ENCODE measurements around the gene RRAGC. TPM values are rescaled to one million over a fixed set of nuclear protein-coding genes. Genes with fewer than 3 reads are reported as not detected.

Gene RRAGC
- total and polyA plus RNA-seq, 2 donors (not counting 1 experiment from before 2014, with no cell fraction given), result 27.4 to 53.4 TPM

DNA sequence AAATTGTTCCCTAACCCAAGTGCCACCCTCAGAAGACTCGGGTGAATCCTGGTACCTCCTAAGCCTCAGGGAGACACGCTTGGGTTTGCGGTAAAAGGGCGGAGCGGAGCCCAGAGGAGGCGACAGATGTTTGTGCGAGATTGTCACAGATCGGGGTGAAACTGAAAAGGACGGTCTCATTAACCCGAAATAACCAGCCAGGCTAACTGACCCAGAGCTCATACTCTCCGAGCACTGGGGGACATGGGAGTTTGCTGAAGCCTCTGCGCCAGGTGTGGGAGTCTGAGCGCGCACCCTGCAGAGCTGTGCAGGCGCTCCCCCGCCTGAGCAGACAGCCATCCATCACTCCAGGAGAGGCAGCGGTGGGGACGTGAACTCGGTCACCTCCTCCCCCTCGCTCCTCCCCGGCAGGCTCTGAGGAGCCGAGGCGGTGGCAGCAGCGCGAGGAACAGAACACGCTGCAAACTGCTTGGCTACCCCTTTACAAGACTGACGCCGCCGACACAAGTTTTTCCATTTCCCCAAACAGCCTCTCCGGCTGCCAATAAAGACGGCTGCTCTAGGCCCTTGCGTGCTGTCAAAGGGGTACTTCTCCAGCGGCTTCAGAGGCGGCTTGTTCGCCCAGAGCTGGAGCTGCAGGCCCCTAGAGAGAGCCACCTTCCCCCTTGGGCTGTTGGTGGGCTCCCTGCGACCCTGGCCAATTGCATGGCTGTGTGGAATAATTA lies 43.5 kb downstream of the RRAGC start:
- H4K20me1 ChIP-seq (ENCODE audit: control insufficient read depth, extremely low read depth, insufficient read depth, low read length), result no peaks in the 10 kb centered on the region
- H3K79me2 ChIP-seq (ENCODE audit: control insufficient read depth, insufficient read depth, low read length), result no peaks in the 10 kb centered on the region
- no peak for DNase-seq (ENCODE audit: low read depth in 2 of 2)
- H3K4me1 ChIP-seq (ENCODE audit: control insufficient read depth, extremely low read depth, insufficient read depth, low read length), result no peaks in the 10 kb centered on the region
- H2AFZ ChIP-seq (ENCODE audit: low read length), result no peak overlapping the region
- peaks cover 37% of the 10 kb centered on the region for H3K27me3 ChIP-seq (ENCODE audit: control insufficient read depth, insufficient read depth, low read length)
- no peaks in the 10 kb centered on the region for H3K9me3 ChIP-seq (ENCODE audit: control insufficient read depth, insufficient read depth, low read depth, low read length)
- H3K27ac ChIP-seq (ENCODE audit: insufficient read depth, low read length), result no peak overlapping the region
- H3K4me2 ChIP-seq (ENCODE audit: extremely low read depth, insufficient read depth, low read length), result no peak overlapping the region
- no peaks in the 10 kb centered on the region for H3K36me3 ChIP-seq (ENCODE audit: control insufficient read depth, insufficient read depth, low read length)
- TF ChIP-seq, protein P1, sequence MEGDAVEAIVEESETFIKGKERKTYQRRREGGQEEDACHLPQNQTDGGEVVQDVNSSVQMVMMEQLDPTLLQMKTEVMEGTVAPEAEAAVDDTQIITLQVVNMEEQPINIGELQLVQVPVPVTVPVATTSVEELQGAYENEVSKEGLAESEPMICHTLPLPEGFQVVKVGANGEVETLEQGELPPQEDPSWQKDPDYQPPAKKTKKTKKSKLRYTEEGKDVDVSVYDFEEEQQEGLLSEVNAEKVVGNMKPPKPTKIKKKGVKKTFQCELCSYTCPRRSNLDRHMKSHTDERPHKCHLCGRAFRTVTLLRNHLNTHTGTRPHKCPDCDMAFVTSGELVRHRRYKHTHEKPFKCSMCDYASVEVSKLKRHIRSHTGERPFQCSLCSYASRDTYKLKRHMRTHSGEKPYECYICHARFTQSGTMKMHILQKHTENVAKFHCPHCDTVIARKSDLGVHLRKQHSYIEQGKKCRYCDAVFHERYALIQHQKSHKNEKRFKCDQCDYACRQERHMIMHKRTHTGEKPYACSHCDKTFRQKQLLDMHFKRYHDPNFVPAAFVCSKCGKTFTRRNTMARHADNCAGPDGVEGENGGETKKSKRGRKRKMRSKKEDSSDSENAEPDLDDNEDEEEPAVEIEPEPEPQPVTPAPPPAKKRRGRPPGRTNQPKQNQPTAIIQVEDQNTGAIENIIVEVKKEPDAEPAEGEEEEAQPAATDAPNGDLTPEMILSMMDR (conservative IDR thresholded peaks at IDR 0.05 in 1 of 2, IDR thresholded peaks at IDR 0.05 in 1 of 2; ENCODE audit: low read depth in 1 of 2, low read length in 2 of 2), result no peak
- peak; percentile 69 for TF ChIP-seq EZH2 (IDR thresholded peaks at IDR 0.05; ENCODE audit: low read length, missing control alignments)
- no peak overlapping the region for H3K4me3 ChIP-seq (replicated peaks in 1 of 4; ENCODE audit: control extremely low read depth in 1 of 4, insufficient read depth in 1 of 4, low read depth in 3 of 4, low read length in 4 of 4)
- H3K9ac ChIP-seq (ENCODE audit: insufficient read depth, low read length), result no peak overlapping the region

DNA sequence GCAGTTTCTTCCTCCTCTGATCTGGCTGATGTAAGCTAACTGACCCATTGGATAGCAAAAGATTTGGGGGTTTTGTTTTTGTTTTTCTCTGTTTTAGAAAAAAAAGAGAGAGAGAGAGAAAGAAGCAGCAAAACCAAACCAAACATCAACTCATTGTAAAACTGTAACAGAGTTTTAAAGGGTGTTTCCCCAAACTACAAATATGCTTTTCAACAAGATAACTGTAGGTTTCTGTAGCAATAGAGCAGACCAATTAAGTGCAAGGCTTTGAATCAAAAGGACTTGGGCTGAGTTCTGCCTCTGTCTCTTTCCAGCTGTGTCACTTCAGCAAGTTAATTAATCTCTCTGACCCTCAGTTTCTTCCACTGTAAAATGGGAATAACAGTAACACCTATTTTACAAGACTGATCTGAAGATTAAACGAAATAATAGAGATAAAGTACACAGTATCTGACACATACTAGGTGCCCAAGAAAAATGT lies 44.5 kb downstream of the RRAGC start:
- Histone ChIP-seq H3K4me1 (ENCODE audit: control insufficient read depth, extremely low read depth, insufficient read depth, low read length) (no peaks in the 10 kb centered on the region), H3K4me2 (ENCODE audit: extremely low read depth, insufficient read depth, low read length) (no peak overlapping the region), H2AFZ (ENCODE audit: low read length) (no peak overlapping the region), H3K4me3 (replicated peaks in 1 of 4; ENCODE audit: control extremely low read depth in 1 of 4, insufficient read depth in 1 of 4, low read depth in 3 of 4, low read length in 4 of 4) (no peak overlapping the region), H3K27ac (ENCODE audit: insufficient read depth, low read length) (no peak overlapping the region), H3K36me3 (ENCODE audit: control insufficient read depth, insufficient read depth, low read length) (no peaks in the 10 kb centered on the region), H3K79me2 (ENCODE audit: control insufficient read depth, insufficient read depth, low read length) (no peaks in the 10 kb centered on the region), H3K27me3 (ENCODE audit: control insufficient read depth, insufficient read depth, low read length) (peaks cover 37% of the 10 kb centered on the region), H3K9ac (ENCODE audit: insufficient read depth, low read length) (no peak overlapping the region), H3K9me3 (ENCODE audit: control insufficient read depth, insufficient read depth, low read depth, low read length) (no peaks in the 10 kb centered on the region), H4K20me1 (ENCODE audit: control insufficient read depth, extremely low read depth, insufficient read depth, low read length) (no peaks in the 10 kb centered on the region)
- TF ChIP-seq, protein P1 (conservative IDR thresholded peaks at IDR 0.05 in 1 of 2, IDR thresholded peaks at IDR 0.05 in 1 of 2; ENCODE audit: low read depth in 1 of 2, low read length in 2 of 2), result no peak
- TF ChIP-seq EZH2 (IDR thresholded peaks at IDR 0.05; ENCODE audit: low read length, missing control alignments), result peak; percentile 15
- no peak for DNase-seq (ENCODE audit: low read depth in 2 of 2)

DNA sequence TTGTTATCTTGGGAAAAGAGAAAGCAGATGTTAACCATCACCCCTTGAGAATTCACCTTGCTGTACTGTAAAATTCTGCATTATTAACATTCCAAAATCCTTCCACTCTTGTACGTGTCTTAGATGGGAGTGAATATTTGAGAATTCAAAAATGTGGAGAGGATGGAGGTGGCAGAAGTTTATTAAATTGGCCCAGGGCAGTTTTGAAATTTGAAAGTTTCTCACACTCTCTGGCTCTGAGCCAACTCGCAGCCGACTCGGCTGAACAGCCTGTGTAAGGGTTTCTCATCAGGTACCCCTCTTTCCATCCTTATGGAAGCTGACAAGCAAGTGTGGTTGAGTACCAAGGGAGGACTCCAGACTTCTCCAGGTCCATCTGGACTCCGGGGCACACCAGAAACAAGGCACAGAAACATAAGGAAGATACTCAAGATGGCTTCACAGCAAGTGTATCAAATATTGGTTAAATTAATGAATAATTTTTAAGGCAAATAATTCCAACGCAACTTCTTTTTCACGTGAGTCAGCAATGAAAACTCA lies 45.1 kb downstream of the RRAGC start:
- no peak for DNase-seq (ENCODE audit: low read depth in 2 of 2)
- H3K27me3 ChIP-seq (ENCODE audit: control insufficient read depth, insufficient read depth, low read length), result peaks cover 37% of the 10 kb centered on the region

More for the DNA sequence above, 45.1 kb downstream of the RRAGC start:
- Histone ChIP-seq H3K9ac (ENCODE audit: insufficient read depth, low read length) (no peak overlapping the region), H3K27ac (ENCODE audit: insufficient read depth, low read length) (no peak overlapping the region), H3K79me2 (ENCODE audit: control insufficient read depth, insufficient read depth, low read length) (no peaks in the 10 kb centered on the region), H3K9me3 (ENCODE audit: control insufficient read depth, insufficient read depth, low read depth, low read length) (no peaks in the 10 kb centered on the region), H2AFZ (ENCODE audit: low read length) (no peak overlapping the region), H3K36me3 (ENCODE audit: control insufficient read depth, insufficient read depth, low read length) (no peaks in the 10 kb centered on the region), H4K20me1 (ENCODE audit: control insufficient read depth, extremely low read depth, insufficient read depth, low read length) (no peaks in the 10 kb centered on the region), H3K4me1 (ENCODE audit: control insufficient read depth, extremely low read depth, insufficient read depth, low read length) (no peaks in the 10 kb centered on the region), H3K4me3 (replicated peaks in 1 of 4; ENCODE audit: control extremely low read depth in 1 of 4, insufficient read depth in 1 of 4, low read depth in 3 of 4, low read length in 4 of 4) (no peak overlapping the region), H3K4me2 (ENCODE audit: extremely low read depth, insufficient read depth, low read length) (no peak overlapping the region)
- TF ChIP-seq, protein P1 (conservative IDR thresholded peaks at IDR 0.05 in 1 of 2, IDR thresholded peaks at IDR 0.05 in 1 of 2; ENCODE audit: low read depth in 1 of 2, low read length in 2 of 2), result no peak
- TF ChIP-seq EZH2 (IDR thresholded peaks at IDR 0.05; ENCODE audit: low read length, missing control alignments), result no peak
